NCI-H526 (cell line): ENCODE measurements around the gene BIN1.

Source experiments
- DNase-seq, 2 experiments: peaks; one replicate each; lab custom pipeline; 2025; lab: John Stamatoyannopoulos, UW

Gene BIN1

GRCh38 chr2:127074936-127075335 lies 32.0 kb downstream of the BIN1 start:
- DNase-seq = no peak

- DNase-seq = no peak
Measured at GRCh38 chr2:127074358-127074757, 32.6 kb downstream of the BIN1 start.

GRCh38 chr2:127072970-127073369 lies 34.0 kb downstream of the BIN1 start:
- no peak for DNase-seq

DNA sequence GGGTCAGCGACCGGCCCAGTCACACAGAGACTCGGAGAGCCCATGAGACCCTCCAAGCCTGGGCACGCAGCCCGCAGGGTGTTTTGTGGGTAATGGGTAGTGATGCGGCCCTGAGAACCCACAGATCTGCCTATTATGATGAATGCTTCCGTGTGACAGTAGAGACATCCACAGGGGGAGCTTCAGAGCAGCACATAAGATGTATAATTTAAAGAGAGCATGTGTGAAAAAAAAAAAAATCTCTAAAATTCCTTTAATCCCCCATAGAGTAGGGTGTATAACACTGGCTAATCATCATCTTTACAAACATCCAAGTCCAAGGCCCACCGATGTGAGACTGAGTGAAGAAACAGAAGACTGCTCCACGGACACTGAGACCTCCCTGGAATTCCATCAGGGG lies 34.6 kb downstream of the BIN1 start:
- DNase-seq = no peak

- no peak for DNase-seq
Measured at GRCh38 chr2:127071901-127072328, 35.0 kb downstream of the BIN1 start.

DNA sequence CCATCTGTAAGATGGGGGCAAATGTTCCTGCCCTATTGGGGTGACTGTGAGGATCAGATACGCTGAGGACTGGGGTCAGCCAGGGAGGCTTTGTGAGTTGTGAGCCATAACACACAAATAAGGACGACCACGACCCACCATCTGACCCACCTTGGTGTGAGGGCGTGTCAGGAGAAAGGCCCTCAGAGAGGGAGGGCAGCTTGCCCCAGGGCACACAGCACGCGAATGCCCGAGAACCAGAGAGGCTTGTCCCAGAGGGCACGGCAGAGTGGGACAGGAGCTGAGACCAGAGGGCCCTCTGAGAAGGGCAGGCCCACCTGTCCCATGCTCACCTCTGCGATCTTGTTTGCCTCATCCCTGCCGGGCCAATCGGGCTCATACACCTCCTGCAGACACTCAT lies 36.7 kb downstream of the BIN1 start:
- DNase-seq = no peak

GRCh38 chr2:127069536-127069935 lies 37.4 kb downstream of the BIN1 start:
- no peak for DNase-seq

DNA sequence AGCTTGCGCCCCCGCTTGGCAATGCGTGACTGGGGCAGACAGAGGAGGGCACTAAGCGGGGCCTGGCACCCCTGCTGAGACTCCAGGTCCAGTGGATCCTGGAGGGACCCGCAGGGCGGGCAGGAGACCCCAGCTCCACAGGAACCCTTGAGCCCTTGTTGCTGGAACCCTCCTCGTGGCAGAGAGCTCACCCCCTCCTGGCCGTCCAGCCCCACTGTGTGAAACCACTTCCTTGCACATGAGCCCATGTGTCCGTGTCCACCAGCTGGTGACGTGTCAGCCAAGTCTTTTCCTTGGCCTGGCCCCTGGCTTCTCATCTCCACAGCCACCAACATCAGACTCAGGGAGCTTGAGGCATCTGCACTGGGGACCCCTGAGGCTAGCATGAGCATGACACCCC lies 38.0 kb downstream of the BIN1 start:
- no peak for DNase-seq

- DNase-seq = no peak
Measured at GRCh38 chr2:127068351-127068741, 38.6 kb downstream of the BIN1 start.

DNA sequence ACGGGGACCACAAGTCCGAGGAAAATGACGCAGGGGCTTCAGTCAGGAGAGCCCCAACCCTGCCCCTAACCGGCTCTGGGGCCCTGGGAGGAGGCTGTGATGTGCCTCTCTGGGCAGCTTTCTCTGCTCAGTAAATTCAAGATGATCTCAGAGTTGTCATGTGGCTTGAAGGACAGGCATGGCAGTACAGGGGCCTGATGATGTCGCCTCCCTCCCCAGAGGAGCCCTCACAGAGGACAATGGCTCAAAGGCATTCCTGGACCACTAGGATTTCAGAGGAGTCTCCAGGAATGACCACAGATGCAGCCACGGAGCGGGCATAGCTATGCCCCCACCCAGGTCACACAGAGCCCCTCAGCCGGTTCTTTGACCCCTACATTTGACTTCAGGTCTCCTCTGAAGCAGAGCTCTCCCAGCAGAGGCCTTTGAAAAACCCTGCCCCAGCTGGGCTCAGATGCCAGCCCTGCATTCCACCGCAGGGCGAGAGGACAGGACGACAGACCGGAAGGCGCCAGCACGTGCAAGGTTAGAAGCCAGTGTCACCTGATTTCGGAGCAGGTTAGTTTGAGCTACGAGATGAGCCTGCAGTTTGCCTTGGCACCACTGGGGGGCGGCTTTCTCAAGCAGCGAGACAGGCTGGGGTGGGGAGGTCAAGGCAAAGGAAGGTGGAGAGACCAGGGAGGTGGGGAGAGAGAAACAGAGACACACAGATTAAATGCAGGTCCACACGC lies 39.2 kb downstream of the BIN1 start:
- DNase-seq = peak; percentile 27 to 79

DNA sequence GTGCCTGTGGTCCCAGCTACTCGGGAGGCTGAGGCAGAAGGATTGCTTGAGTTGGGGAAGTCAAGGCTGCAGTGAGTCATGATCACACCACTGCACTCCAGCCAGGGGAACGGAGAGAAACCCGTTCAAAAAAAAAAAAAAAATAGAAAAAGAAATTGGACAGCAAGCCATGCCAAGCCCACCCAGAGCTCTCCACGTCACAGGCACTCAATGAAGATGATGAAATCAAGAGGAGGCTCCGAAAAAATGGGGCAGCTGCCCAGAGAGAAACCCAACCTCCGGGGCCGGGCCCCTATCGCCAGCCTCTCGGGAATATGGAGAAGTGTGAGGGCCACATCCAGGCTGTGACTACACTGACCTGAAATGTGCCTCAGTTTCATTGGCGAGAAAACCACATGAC lies 40.0 kb downstream of the BIN1 start:
- no peak for DNase-seq

DNA sequence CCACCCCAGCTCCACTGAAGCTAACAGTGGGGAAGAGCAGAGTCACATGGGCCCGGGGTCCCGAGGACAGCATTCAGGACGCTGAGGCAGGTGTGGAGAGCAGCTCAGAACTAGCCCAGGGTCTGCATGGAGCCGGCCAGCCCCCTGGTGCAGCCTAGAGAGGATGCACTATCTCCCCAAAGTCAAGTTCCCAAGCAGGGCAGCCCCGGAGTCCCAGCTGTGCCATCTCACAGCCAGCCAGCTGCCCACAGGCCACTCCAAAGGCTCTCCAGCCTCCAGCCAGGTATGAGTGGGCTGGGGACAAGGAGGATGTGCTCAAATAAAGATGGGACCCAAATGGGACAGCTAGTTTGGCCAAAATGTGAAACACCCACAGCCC lies 41.0 kb downstream of the BIN1 start:
- no peak for DNase-seq

GRCh38 chr2:127065299-127065939 lies 41.5 kb downstream of the BIN1 start:
- DNase-seq = no peak

DNA sequence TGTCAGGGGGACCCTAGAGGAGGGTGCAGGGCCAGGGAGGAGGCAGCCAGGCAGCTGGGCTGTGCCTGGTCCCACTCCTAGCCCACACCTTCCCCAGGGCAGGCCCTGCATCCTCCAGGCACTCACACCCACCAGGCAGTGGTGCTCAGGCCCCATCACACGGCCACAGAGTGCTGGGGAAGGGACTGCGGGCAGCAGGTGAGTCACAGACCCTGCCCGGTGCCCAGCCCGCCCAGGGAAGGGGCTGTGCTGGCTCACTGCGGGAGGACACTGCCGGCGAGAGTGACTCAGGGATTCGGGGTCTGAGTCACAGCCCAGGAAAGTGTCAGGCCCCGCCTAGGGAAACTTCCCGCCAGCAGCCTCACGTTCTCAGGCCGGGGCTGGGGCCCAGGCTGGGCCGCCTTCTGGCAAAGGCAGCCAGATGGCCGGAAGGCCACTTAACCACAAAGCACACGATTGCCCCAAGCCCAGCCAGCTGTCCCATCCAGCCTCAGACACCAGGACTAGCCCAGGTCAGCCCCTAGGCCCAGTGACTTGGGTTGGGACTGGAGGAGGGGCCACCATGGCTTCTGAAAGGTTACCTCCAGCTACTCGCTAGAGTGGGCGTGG lies 42.2 kb downstream of the BIN1 start:
- no peak for DNase-seq

GRCh38 chr2:127063701-127064590 lies 43.0 kb downstream of the BIN1 start:
- DNase-seq = no peak

DNA sequence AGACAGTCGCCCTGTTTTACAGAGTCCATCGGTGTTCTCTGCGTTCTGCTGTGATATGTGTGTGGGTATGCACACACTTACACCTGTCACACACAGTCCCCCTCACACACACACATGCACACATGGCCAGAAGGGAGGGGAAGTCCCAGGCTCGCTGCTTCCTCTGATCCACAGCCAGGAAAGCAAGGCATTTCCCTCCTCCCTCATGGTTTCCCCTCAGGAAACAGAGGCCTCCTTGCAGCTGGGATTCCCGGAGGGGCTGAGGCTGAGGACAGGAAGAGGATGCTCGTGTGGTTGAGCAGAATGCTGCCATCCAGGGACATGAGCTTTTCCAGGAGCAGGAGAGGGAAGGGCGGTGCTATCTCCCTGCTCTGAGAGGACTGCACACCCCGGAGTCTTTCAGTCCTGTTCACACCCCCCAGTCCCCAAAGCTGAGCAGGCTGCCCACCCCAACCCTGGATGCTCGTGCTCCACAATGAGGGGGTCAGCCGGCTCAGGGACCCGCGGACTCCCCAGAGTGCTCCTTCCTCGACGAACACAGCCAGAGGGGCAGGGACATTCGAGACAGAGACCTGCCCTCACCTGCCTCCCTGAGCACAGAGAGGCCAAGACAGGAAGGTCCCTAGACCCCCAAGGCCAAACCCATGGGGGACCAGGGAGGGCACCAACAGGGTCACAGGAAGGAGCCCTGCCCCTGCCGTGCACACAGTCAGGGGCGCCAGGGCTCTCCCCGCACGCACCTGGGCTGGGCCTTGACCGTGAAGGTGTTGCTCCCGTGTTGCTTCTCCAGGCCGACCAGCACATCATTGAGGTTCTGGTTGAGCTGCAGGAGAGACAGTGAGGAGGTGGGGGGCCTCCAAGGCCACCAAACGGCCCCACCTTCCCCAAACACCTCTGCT lies 45.3 kb downstream of the BIN1 start:
- no peak for DNase-seq

- no peak for DNase-seq
Measured at GRCh38 chr2:127060264-127060945, 46.5 kb downstream of the BIN1 start.

- no peak for DNase-seq
Measured at GRCh38 chr2:127059559-127059958, 47.4 kb downstream of the BIN1 start.

GRCh38 chr2:127058954-127059252 lies 48.1 kb downstream of the BIN1 start:
- DNase-seq = no peak

- DNase-seq = no peak
Measured at GRCh38 chr2:127058246-127058953, 48.6 kb downstream of the BIN1 start.
